Measurements from ENCODE around the gene AOC2.
"Not testable (repeated sequence)": the region's sequence is repeated elsewhere in the genome, so short reads cannot be mapped to it uniquely, and the experiment has no call there.

Gene AOC2

DNA sequence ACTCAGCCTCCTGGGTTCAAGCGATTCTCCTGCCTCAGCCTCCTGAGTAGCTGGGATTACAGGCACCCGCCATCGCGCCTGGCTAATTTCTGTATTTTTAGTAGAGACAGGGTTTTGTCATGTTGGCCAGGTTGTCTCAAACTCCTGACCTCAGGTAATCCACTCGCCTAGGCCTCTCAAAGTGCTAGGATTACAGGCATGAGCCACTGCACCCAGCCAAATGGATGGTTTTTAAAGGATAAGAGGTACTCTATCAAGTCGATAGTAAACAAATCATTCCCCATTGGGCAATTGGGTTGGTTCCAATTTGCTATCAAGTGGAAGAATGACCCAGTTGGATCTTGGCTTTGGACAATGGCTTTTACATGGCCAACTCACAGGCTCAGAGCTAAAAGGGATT is 37.3 kb downstream of the AOC2 start:
- DNase-seq (ENCODE audit: low read depth in 3 of 3): not testable (repeated sequence)

DNA sequence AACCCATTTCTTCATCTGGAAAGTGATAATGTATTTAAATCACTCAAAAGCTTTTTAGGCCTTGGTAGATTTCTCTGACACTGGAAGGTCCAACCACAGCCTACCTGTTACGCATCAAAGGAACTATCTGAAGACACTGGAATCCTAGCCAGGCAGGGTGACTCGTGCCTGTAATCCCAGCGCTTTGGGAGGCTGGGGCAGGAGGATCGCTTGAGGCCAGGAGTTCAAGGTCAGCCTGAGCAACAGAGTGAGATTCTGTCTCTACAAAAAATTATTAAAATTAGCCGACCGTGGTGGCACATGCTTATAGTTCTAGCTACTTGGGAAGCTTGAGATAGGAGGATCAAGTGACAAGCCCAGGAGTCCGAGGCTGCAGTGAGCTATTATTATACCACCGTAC is 37.8 kb downstream of the AOC2 start:
- DNase-seq (ENCODE audit: low read depth in 3 of 3): no peak

DNA sequence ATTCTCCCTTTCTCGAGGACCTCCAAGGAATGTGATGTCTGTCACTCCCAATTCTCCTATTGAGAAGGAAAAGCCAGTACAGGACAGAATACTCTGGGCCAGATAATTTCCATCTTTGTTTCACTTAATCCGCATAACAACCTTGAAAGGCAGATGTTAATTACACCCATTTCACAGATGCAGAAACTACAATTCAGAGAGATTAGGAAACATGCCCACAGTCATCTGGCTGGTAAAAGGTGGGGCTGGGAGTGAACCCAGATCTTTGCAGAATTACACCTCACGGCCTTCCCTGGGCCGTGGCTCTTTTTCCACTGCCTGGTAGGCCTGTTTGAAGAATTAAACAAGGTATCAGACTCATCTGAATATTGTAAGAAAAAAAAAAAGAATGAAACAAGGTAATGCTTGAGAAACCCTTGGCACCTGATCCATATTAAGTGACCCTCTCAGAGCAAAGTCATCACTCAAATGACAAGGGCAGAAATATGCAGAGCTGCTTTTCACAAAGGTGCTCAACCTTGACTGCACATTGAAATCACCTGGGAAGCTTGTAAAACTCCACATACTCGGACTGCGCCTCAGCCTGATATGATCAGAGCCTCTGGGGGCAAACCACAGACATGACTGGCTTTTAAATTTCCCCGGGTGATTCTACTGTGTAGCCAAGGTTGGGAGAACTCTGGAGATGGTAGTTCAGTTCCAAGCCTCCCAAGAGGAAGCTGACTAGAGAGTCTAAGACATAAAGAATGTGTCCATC is 39.6 kb downstream of the AOC2 start:
- DNase-seq (ENCODE audit: low read depth in 3 of 3): no peak

DNA sequence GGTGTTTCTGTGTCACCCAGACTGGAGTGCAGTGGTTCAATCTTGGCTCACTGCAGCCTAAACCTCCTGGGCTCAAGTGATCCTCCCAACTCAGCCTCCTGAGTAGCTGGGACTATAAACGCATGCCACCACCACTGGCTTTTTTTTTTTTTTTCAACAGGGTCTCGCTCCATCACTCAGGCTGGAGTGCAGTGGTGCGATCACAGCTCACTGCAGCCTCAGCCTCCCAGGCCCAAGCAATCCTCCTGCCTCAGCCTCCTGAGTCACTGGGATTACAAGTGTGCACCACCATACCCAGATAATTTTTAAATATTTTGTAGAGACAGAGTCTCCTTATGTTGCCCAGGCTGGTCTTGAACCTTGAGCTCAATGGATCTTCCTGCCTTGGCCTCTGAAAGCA is 41.4 kb downstream of the AOC2 start:
- DNase-seq (ENCODE audit: low read depth in 3 of 3): not testable (repeated sequence)

DNA sequence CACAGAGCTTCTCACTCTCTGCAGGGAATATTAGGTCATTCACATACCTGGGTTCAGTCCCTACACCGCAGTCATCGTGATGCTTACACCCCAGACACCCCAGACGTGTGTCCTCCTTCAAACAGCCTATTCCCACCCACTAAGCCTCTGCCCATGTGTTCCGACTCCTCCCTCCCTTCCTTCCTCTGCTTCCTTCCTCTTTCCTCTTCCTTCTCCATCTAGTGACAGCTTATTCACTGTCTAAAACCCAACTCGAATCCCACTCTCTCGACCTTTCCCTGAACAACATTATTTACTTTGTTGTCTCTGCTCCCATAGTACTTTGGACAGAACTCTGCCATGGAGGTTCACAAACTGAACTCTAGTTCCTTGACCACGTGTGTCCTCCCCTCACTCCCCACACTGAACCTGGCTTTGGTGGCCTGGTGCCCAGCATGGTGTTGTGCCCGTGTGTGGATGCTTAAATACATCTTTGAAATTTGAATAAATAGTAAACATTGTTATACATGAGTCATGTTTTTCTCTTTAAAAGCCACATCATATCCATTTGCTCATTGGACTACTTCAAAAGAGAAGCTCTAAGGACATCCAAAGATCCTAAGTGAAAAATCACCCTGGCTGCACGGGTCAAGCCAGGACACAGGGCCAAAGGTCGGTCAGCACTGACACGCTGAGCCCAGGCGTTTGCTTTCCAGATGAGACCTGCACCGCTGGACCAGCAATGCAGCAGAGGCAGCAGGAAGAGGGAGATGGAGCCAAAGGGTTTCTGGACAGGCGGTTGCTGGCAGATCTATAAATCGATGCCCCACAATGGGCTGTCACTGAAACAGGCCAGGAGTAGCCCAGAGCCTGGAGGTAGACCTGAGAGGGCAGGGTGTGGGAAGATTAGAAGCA is 42.1 kb downstream of the AOC2 start:
- DNase-seq (ENCODE audit: low read depth in 3 of 3): no peak

DNA sequence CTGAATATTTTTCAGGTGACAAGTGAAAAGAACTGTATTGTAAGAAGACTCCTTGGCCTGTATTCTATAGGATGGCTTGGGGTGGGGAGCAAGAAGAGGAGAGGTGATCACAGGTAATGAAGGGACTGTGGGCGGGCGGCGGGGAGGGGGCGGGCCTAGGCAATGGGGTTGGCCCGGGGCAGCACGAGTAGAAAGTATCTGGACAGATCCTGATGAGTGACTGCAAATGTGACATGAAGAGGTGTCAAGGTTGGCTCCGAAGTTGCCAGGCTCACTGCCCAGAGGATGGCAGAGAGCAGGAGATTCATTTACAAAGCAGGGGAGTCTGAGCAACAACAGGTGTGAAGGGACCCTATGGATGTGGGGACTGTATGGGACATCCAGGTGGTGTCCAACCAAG is 45.4 kb downstream of the AOC2 start:
- no peak for DNase-seq (ENCODE audit: low read depth in 3 of 3)

DNA sequence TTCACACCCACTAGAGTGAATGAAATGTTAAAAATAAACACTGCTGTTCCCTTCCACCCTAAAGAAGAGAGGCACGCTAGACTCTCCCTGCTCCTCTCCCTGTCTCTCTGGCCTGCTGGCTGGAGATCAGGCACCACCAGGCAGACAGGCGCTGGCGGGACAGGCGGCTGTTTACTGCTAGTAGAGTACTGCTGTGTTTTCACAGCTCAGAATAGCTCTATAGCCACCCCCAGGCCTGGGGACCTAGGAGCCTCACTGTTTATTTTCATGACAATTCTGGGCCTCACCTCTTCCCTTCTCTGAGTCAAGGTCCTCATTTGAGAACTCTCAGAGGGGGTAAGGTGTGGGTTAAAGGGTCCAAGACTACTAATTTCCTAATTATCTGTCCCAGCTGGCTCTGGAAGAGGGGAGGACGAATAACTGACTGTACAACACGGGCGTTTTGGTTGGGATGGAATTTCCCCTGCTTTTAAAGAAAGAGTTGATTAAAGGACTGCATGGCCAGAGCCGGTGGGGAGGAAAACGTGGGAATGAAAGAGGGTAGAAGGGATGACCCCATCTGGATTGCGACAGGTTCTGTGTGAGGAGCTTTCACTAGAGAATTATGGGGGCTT is 47.3 kb downstream of the AOC2 start:
- no peak for DNase-seq (ENCODE audit: low read depth in 3 of 3)

DNA sequence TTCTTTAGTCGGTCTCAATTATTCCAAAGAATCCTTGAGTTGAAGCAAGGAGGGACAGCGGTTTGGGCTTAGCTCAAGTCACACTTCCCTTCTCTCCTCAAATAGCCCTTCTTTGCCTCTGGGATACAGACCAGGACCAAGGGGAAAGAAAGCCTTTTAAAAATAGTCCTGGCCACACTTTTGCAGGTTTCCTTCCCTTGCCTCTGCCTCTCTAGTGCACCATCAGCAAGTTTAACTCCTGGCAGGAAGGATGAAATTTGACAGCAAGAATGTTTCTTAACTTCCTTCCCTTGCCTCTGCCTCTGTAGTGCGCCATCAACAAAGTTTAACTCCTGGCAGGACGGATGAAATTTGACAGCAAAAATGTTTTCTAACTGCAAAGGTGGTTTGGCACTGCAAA is 49.0 kb downstream of the AOC2 start:
- no peak for DNase-seq (ENCODE audit: low read depth in 3 of 3)

DNA sequence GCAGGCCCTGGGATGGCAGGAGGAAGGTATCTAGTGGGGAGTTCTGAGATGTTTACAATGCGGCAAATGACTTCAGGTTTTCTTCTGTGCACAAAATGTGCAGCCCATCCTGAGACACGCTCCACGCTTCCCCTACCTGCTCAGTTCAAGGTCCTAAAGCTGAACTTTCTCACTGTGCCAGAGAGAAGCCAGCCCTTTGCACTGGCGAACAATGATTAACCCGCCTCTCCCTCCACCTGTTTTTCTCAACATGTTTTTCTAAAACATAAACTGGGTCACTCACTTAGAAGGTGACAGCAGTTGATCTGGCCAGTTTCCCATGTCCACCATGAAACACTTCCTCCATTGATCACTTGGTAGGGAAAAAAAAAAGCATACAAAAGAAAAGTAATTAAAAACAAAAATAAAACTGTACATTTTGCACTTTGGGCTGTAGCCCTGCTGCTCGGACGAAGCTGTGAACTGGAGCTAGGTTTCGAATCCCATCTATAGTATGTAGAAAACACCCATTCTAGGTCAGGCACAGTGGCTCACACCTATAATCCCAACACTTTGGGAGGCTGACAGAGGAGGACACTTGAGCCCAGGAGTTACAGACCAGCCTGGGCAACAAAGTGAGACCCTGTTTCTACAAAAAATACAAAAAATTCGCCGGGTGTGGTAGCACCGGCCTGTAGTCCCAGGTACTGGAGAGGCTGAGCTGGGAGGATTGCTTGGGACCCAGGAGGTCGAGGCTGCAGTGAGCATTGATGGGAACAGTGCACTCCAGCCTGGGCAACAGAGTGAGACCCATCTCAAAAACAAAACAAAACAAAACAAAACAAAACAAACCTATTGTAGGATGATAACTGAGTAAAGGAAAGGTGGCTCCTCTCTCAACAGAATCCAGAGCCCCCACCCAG is 50.2 kb downstream of the AOC2 start:
- DNase-seq (ENCODE audit: low read depth in 3 of 3): no peak

DNA sequence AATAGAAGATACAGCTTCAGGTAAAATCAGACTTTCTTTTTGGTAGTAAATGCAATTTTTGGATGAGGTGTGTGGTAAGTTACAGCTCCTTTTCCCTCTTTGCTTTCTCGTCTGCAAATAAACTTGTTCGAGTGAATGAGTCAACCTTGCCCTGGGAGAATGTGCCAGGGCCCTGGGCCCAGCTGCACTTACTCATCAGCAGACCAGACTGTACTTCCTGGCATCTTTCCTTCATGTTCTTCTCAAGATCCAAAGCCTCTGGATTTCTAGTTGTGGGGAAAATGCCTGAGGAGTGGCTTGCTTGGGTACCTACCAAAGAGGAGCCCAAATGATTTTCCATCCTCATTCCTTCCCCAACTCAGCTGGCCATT is 50.8 kb downstream of the AOC2 start:
- no peak for DNase-seq (ENCODE audit: low read depth in 3 of 3)

DNA sequence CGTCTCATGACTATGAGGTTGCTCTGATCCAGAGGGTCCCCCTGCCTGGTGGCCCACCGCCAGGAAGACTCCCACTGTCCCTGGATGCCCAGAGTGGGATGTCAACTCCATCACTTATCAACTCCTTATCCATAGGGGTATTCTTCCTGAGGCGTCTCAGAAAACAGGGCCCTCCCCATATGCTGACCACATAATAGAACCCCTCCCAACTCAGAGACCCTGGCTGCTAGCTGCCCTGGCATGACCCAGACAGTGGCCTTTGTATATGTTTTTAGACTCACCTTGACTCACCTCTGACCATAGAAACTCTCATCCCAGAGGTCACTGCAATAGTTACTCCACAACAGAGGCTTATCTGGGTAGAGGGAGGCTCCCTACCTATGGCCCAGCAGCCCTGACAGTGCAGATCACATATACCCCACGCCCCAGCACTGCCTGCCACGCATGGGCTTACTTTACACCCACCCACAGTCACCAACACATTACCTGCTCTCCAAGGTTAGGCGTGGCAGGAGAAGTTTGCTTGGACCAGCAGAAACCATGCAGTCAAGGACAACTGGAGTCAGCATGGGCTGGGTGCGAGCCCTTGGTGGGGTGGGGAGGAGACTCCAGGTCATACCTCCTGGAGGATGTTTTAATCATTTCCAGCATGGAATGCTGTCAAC is 53.9 kb downstream of the AOC2 start:
- no peak for DNase-seq (ENCODE audit: low read depth in 3 of 3)

DNA sequence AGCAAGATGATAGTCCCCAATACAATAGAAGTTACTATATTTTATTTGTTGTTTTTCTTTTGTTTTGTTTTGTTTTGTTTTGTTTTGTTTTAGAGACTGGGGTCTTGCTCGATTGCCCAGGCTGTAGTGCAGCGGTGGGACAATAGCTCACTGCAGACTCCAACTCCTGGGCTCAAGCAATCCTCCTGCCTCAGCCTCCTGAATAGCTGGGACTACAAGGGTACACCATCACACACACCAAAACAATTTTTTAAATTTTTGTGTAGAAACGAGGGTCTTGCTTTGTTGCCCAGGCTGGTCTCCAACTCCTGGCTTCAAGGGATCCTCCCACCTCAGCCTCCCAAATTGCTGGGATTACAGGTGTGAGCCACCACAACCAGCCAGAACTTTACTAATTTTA is 55.6 kb downstream of the AOC2 start:
- not testable (repeated sequence) for DNase-seq (ENCODE audit: low read depth in 3 of 3)

Measured in stimulated activated CD4-positive, alpha-beta T cell treated with anti-CD3 and anti-CD28 coated beads, TNF-alpha, amount 100 ng/mL, for 4 hours (primary cell).